CD4-positive, alpha-beta T cell treated with Interleukin-4 for 4 hours (primary cell): ENCODE measurements around the gene QSOX2.

Experiments used
- DNase-seq: peaks from one replicate; pipeline ENCODE4 v3.0.0-alpha.2; 2020

Gene QSOX2

GRCh38 chr9:136201609-136202453, 43.8 kb downstream of the QSOX2 start:
- DNase-seq = no peak

GRCh38 chr9:136201174-136201573, 44.4 kb downstream of the QSOX2 start:
- no peak for DNase-seq

- DNase-seq = no peak
Measured at GRCh38 chr9:136200424-136200823, 45.2 kb downstream of the QSOX2 start.

GRCh38 chr9:136199391-136200288, 46.0 kb downstream of the QSOX2 start:
- no peak for DNase-seq

GRCh38 chr9:136198605-136199083, 47.0 kb downstream of the QSOX2 start:
- DNase-seq = no peak

- DNase-seq = no peak
Measured at GRCh38 chr9:136197930-136198604, 47.5 kb downstream of the QSOX2 start.

GRCh38 chr9:136197084-136197875, 48.3 kb downstream of the QSOX2 start:
- no peak for DNase-seq

- no peak for DNase-seq
Measured at GRCh38 chr9:136196404-136197083, 49.1 kb downstream of the QSOX2 start.

GRCh38 chr9:136194540-136194939, 51.1 kb downstream of the QSOX2 start:
- no peak for DNase-seq

- DNase-seq = no peak
Measured at GRCh38 chr9:136193891-136194279, 51.7 kb downstream of the QSOX2 start.

- DNase-seq = no peak
Measured at GRCh38 chr9:136193127-136193890, 52.3 kb downstream of the QSOX2 start.

- DNase-seq = no peak
Measured at GRCh38 chr9:136192289-136193126, 53.1 kb downstream of the QSOX2 start.

- no peak for DNase-seq
Measured at GRCh38 chr9:136191960-136192286, 53.7 kb downstream of the QSOX2 start.

- DNase-seq = no peak
Measured at GRCh38 chr9:136191099-136191959, 54.3 kb downstream of the QSOX2 start.

GRCh38 chr9:136190656-136191055, 55.0 kb downstream of the QSOX2 start:
- no peak for DNase-seq

- DNase-seq = no peak
Measured at GRCh38 chr9:136190237-136190601, 55.4 kb downstream of the QSOX2 start.

GRCh38 chr9:136189394-136190236, 56.0 kb downstream of the QSOX2 start:
- DNase-seq = no peak
